Measurements from ENCODE around the gene LMO2.

Gene LMO2

GRCh38 chr11:33863418-33864172, 28.3 kb downstream of the LMO2 start:
- Histone ChIP-seq H3K36me3 (ENCODE audit: control insufficient read depth, insufficient read depth, low read length) (no peaks in the 10 kb centered on the region), H3K4me3 (ENCODE audit: insufficient read depth, low read depth, low read length, poor library complexity, severe bottlenecking) (no peak overlapping the region), H3K9me3 (ENCODE audit: control insufficient read depth, low read length) (no peaks in the 10 kb centered on the region), H3K27ac (ENCODE audit: insufficient read depth, low read length, poor library complexity, severe bottlenecking) (no peak overlapping the region), H3K27me3 (replicated peaks; ENCODE audit: control insufficient read depth, insufficient read depth, low read length, poor library complexity, severe bottlenecking) (peaks cover 13% of the 10 kb centered on the region), H3K4me1 (ENCODE audit: control insufficient read depth, insufficient read depth, low read length, poor library complexity, severe bottlenecking) (peaks cover 3% of the 10 kb centered on the region)
- DNase-seq = no peak

GRCh38 chr11:33861941-33862589, 29.8 kb downstream of the LMO2 start:
- H3K36me3 ChIP-seq (ENCODE audit: control insufficient read depth, insufficient read depth, low read length) = no peaks in the 10 kb centered on the region
- H3K4me1 ChIP-seq (ENCODE audit: control insufficient read depth, insufficient read depth, low read length, poor library complexity, severe bottlenecking) = no peaks in the 10 kb centered on the region
- no peak overlapping the region for H3K4me3 ChIP-seq (ENCODE audit: insufficient read depth, low read depth, low read length, poor library complexity, severe bottlenecking)
- no peak for DNase-seq
- no peak overlapping the region for H3K27ac ChIP-seq (ENCODE audit: insufficient read depth, low read length, poor library complexity, severe bottlenecking)
- no peaks in the 10 kb centered on the region for H3K9me3 ChIP-seq (ENCODE audit: control insufficient read depth, low read length)
- peaks cover 7% of the 10 kb centered on the region for H3K27me3 ChIP-seq (replicated peaks; ENCODE audit: control insufficient read depth, insufficient read depth, low read length, poor library complexity, severe bottlenecking)

- H3K4me3 ChIP-seq (ENCODE audit: insufficient read depth, low read depth, low read length, poor library complexity, severe bottlenecking) = no peak overlapping the region
- no peaks in the 10 kb centered on the region for H3K9me3 ChIP-seq (ENCODE audit: control insufficient read depth, low read length)
- no peak overlapping the region for H3K27ac ChIP-seq (ENCODE audit: insufficient read depth, low read length, poor library complexity, severe bottlenecking)
- H3K4me1 ChIP-seq (ENCODE audit: control insufficient read depth, insufficient read depth, low read length, poor library complexity, severe bottlenecking) = no peaks in the 10 kb centered on the region
- no peaks in the 10 kb centered on the region for H3K36me3 ChIP-seq (ENCODE audit: control insufficient read depth, insufficient read depth, low read length)
- no peak for DNase-seq
- H3K27me3 ChIP-seq (replicated peaks; ENCODE audit: control insufficient read depth, insufficient read depth, low read length, poor library complexity, severe bottlenecking) = peaks cover 7% of the 10 kb centered on the region
These were observed 30.5 kb downstream of the LMO2 start for GRCh38 chr11:33861386-33861785.

GRCh38 chr11:33860926-33861325, 30.9 kb downstream of the LMO2 start:
- Histone ChIP-seq H3K36me3 (ENCODE audit: control insufficient read depth, insufficient read depth, low read length) (no peaks in the 10 kb centered on the region), H3K9me3 (ENCODE audit: control insufficient read depth, low read length) (no peaks in the 10 kb centered on the region), H3K27ac (ENCODE audit: insufficient read depth, low read length, poor library complexity, severe bottlenecking) (no peak overlapping the region), H3K4me3 (ENCODE audit: insufficient read depth, low read depth, low read length, poor library complexity, severe bottlenecking) (no peak overlapping the region), H3K4me1 (ENCODE audit: control insufficient read depth, insufficient read depth, low read length, poor library complexity, severe bottlenecking) (no peaks in the 10 kb centered on the region), H3K27me3 (replicated peaks; ENCODE audit: control insufficient read depth, insufficient read depth, low read length, poor library complexity, severe bottlenecking) (peaks cover 7% of the 10 kb centered on the region)
- DNase-seq = no peak

GRCh38 chr11:33859306-33859705, 32.6 kb downstream of the LMO2 start:
- no peaks in the 10 kb centered on the region for H3K4me1 ChIP-seq (ENCODE audit: control insufficient read depth, insufficient read depth, low read length, poor library complexity, severe bottlenecking)
- no peaks in the 10 kb centered on the region for H3K9me3 ChIP-seq (ENCODE audit: control insufficient read depth, low read length)
- H3K4me3 ChIP-seq (ENCODE audit: insufficient read depth, low read depth, low read length, poor library complexity, severe bottlenecking) = no peak overlapping the region
- DNase-seq = no peak
- H3K27me3 ChIP-seq (replicated peaks; ENCODE audit: control insufficient read depth, insufficient read depth, low read length, poor library complexity, severe bottlenecking) = no peaks in the 10 kb centered on the region
- H3K27ac ChIP-seq (ENCODE audit: insufficient read depth, low read length, poor library complexity, severe bottlenecking) = no peak overlapping the region
- no peaks in the 10 kb centered on the region for H3K36me3 ChIP-seq (ENCODE audit: control insufficient read depth, insufficient read depth, low read length)

- Histone ChIP-seq H3K27ac (ENCODE audit: insufficient read depth, low read length, poor library complexity, severe bottlenecking) (no peak overlapping the region), H3K9me3 (ENCODE audit: control insufficient read depth, low read length) (no peaks in the 10 kb centered on the region), H3K27me3 (replicated peaks; ENCODE audit: control insufficient read depth, insufficient read depth, low read length, poor library complexity, severe bottlenecking) (no peaks in the 10 kb centered on the region), H3K36me3 (ENCODE audit: control insufficient read depth, insufficient read depth, low read length) (no peaks in the 10 kb centered on the region), H3K4me3 (ENCODE audit: insufficient read depth, low read depth, low read length, poor library complexity, severe bottlenecking) (no peak overlapping the region), H3K4me1 (ENCODE audit: control insufficient read depth, insufficient read depth, low read length, poor library complexity, severe bottlenecking) (no peaks in the 10 kb centered on the region)
- peak; percentile 10 to 42 (median 13) for DNase-seq
These were observed 33.9 kb downstream of the LMO2 start for GRCh38 chr11:33857933-33858371.

- Histone ChIP-seq H3K27ac (ENCODE audit: insufficient read depth, low read length, poor library complexity, severe bottlenecking) (no peak overlapping the region), H3K4me1 (ENCODE audit: control insufficient read depth, insufficient read depth, low read length, poor library complexity, severe bottlenecking) (no peaks in the 10 kb centered on the region), H3K27me3 (replicated peaks; ENCODE audit: control insufficient read depth, insufficient read depth, low read length, poor library complexity, severe bottlenecking) (no peaks in the 10 kb centered on the region), H3K4me3 (ENCODE audit: insufficient read depth, low read depth, low read length, poor library complexity, severe bottlenecking) (no peak overlapping the region), H3K9me3 (ENCODE audit: control insufficient read depth, low read length) (no peaks in the 10 kb centered on the region), H3K36me3 (ENCODE audit: control insufficient read depth, insufficient read depth, low read length) (no peaks in the 10 kb centered on the region)
- no peak for DNase-seq
These were observed 36.4 kb downstream of the LMO2 start for GRCh38 chr11:33855500-33855899.

GRCh38 chr11:33848717-33849390, 43.0 kb downstream of the LMO2 start:
- H3K27ac ChIP-seq (ENCODE audit: insufficient read depth, low read length, poor library complexity, severe bottlenecking) = no peak overlapping the region
- no peak for DNase-seq
- H3K4me3 ChIP-seq (ENCODE audit: insufficient read depth, low read depth, low read length, poor library complexity, severe bottlenecking) = no peak overlapping the region
- H3K27me3 ChIP-seq (replicated peaks; ENCODE audit: control insufficient read depth, insufficient read depth, low read length, poor library complexity, severe bottlenecking) = no peaks in the 10 kb centered on the region
- no peaks in the 10 kb centered on the region for H3K36me3 ChIP-seq (ENCODE audit: control insufficient read depth, insufficient read depth, low read length)
- H3K9me3 ChIP-seq (ENCODE audit: control insufficient read depth, low read length) = no peaks in the 10 kb centered on the region
- H3K4me1 ChIP-seq (ENCODE audit: control insufficient read depth, insufficient read depth, low read length, poor library complexity, severe bottlenecking) = no peaks in the 10 kb centered on the region

GRCh38 chr11:33847251-33847650, 44.6 kb downstream of the LMO2 start:
- no peak for DNase-seq
- no peaks in the 10 kb centered on the region for H3K9me3 ChIP-seq (ENCODE audit: control insufficient read depth, low read length)
- H3K27me3 ChIP-seq (replicated peaks; ENCODE audit: control insufficient read depth, insufficient read depth, low read length, poor library complexity, severe bottlenecking) = no peaks in the 10 kb centered on the region
- no peaks in the 10 kb centered on the region for H3K4me1 ChIP-seq (ENCODE audit: control insufficient read depth, insufficient read depth, low read length, poor library complexity, severe bottlenecking)
- H3K4me3 ChIP-seq (ENCODE audit: insufficient read depth, low read depth, low read length, poor library complexity, severe bottlenecking) = no peak overlapping the region
- H3K36me3 ChIP-seq (ENCODE audit: control insufficient read depth, insufficient read depth, low read length) = no peaks in the 10 kb centered on the region
- no peak overlapping the region for H3K27ac ChIP-seq (ENCODE audit: insufficient read depth, low read length, poor library complexity, severe bottlenecking)

- no peaks in the 10 kb centered on the region for H3K9me3 ChIP-seq (ENCODE audit: control insufficient read depth, low read length)
These were observed 47.6 kb downstream of the LMO2 start for GRCh38 chr11:33844236-33844635.

More at GRCh38 chr11:33844236-33844635, 47.6 kb downstream of the LMO2 start:
- Histone ChIP-seq H3K4me3 (ENCODE audit: insufficient read depth, low read depth, low read length, poor library complexity, severe bottlenecking) (no peak overlapping the region), H3K27ac (ENCODE audit: insufficient read depth, low read length, poor library complexity, severe bottlenecking) (no peak overlapping the region), H3K4me1 (ENCODE audit: control insufficient read depth, insufficient read depth, low read length, poor library complexity, severe bottlenecking) (no peaks in the 10 kb centered on the region), H3K36me3 (ENCODE audit: control insufficient read depth, insufficient read depth, low read length) (no peaks in the 10 kb centered on the region), H3K27me3 (replicated peaks; ENCODE audit: control insufficient read depth, insufficient read depth, low read length, poor library complexity, severe bottlenecking) (no peaks in the 10 kb centered on the region)
- no peak for DNase-seq
